GM12878 (cell line): Measurements from ENCODE around the gene CFLAR. TPM values are rescaled to one million over a fixed set of nuclear protein-coding genes. Genes with fewer than 3 reads are reported as not detected.

Experiments used
- ATF7 ChIP-seq: fragments of 450-650 bp; IDR thresholded peaks from 2 replicates; pipeline ENCODE4 v1.6.1; 2016; ENCODE audit warnings: low read depth, mild to moderate bottlenecking
- CHD1 ChIP-seq: IDR thresholded peaks from 2 replicates; pipeline ENCODE4 v1.6.1; 2012; ENCODE audit warnings: low read depth, low read length, improper control_type of control experiment
- RCOR1 ChIP-seq: conservative IDR thresholded peaks from 2 replicates; pipeline ENCODE4 v1.6.1; 2012; ENCODE audit warnings: low read depth, low read length, improper control_type of control experiment
- YBX1 ChIP-seq: fragments of 450-650 bp; IDR thresholded peaks from 2 replicates; pipeline ENCODE4 v1.6.1; 2016; ENCODE audit warnings: antibody characterized with exemption
- polyA plus RNA-seq, 11 experiments: library from polyadenylated mRNA; depleted of rRNA in 4 of 11; unstranded in 6 of 11; stranded (reverse) in 5 of 11; fragments of >200 nt; fragmentation: Nextera tagmentation in 4 of 11; fragmentation: Illumina TruSeq in 1 of 11; extraction: Ambion mirVana in 4 of 11; extraction: Trizol in 1 of 11; gene quantifications; 1 replicate in 1 of 11; 2 replicates in 10 of 11; pipeline versions ENCODE4 v1.2.1 to v1.2.3, GENCODE V29; 2011 to 2016; ENCODE audit warnings: inconsistent platforms in 2 of 11, missing spikeins in 2 of 11, low read depth in 1 of 11
- total RNA-seq, 4 experiments: library from RNA; depleted of rRNA in 3 of 4; stranded (reverse); fragments of >200 nt in 3 of 4; fragmentation: Illumina TruSeq in 1 of 4; extraction: Trizol in 1 of 4; gene quantifications; 2 replicates each; pipeline versions ENCODE4 v1.2.1 to v1.2.3, GENCODE V29; 2013 to 2021
- TF ChIP-seq, protein P1 (sequence below): fragments of 450-650 bp; IDR thresholded peaks from 2 replicates; pipeline ENCODE4 v1.6.1; 2014; ENCODE audit warnings: mild to moderate bottlenecking
- TF ChIP-seq, protein P2 (sequence below): fragments of 450-650 bp; IDR thresholded peaks from 2 replicates; pipeline ENCODE4 v1.6.1; 2017; ENCODE audit warnings: mild to moderate bottlenecking, moderate library complexity

The CFLAR gene
- total and polyA plus RNA-seq, 10 of the 15 experiments (the other 5 are each of a cell fraction or from before 2014, with no cell fraction given) = 80.6 to 181 (median 101) TPM

DNA sequence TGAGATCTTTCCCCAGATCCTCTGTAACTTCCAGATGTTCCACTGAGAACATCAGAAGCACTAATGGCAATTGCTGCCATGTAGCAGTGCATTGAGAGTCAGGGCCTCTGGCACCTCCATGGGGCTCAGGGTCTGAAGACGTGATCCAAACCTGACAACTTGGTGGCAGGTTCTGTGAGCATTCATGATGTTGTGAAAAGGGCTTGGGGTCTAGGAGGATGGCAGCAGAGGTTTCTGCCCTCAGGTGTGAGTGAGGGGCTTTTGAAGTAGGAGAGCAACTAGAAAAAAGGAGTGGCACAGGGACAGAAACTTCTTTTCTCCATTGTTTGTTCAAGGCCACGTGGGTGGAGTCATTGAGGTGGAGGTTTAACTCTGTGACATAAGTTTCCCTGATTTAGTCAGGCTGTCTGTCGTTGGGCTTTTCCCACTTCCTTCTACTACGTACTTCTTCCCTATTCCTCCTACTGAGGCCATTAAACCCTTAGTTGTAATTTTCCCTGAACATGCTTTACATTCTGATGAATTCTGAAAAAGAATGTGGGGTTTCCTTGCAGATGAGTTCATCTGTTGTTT lies 13.1 kb downstream of the CFLAR start (continued):
- TF ChIP-seq, protein P1, sequence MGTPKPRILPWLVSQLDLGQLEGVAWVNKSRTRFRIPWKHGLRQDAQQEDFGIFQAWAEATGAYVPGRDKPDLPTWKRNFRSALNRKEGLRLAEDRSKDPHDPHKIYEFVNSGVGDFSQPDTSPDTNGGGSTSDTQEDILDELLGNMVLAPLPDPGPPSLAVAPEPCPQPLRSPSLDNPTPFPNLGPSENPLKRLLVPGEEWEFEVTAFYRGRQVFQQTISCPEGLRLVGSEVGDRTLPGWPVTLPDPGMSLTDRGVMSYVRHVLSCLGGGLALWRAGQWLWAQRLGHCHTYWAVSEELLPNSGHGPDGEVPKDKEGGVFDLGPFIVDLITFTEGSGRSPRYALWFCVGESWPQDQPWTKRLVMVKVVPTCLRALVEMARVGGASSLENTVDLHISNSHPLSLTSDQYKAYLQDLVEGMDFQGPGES = no peak
- TF ChIP-seq CHD1 (no peak), ATF7 (peak; percentile 94), RCOR1 (no peak), YBX1 (no peak)
- TF ChIP-seq, protein P2, sequence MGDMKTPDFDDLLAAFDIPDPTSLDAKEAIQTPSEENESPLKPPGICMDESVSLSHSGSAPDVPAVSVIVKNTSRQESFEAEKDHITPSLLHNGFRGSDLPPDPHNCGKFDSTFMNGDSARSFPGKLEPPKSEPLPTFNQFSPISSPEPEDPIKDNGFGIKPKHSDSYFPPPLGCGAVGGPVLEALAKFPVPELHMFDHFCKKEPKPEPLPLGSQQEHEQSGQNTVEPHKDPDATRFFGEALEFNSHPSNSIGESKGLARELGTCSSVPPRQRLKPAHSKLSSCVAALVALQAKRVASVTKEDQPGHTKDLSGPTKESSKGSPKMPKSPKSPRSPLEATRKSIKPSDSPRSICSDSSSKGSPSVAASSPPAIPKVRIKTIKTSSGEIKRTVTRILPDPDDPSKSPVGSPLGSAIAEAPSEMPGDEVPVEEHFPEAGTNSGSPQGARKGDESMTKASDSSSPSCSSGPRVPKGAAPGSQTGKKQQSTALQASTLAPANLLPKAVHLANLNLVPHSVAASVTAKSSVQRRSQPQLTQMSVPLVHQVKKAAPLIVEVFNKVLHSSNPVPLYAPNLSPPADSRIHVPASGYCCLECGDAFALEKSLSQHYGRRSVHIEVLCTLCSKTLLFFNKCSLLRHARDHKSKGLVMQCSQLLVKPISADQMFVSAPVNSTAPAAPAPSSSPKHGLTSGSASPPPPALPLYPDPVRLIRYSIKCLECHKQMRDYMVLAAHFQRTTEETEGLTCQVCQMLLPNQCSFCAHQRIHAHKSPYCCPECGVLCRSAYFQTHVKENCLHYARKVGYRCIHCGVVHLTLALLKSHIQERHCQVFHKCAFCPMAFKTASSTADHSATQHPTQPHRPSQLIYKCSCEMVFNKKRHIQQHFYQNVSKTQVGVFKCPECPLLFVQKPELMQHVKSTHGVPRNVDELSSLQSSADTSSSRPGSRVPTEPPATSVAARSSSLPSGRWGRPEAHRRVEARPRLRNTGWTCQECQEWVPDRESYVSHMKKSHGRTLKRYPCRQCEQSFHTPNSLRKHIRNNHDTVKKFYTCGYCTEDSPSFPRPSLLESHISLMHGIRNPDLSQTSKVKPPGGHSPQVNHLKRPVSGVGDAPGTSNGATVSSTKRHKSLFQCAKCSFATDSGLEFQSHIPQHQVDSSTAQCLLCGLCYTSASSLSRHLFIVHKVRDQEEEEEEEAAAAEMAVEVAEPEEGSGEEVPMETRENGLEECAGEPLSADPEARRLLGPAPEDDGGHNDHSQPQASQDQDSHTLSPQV = no peak
